ENCODE measurements around the gene RWDD1.

RWDD1 gene

GRCh38 chr6:116553451-116553850, 17.9 kb upstream of the RWDD1 start, which contains the start of gene CALHM4:
Gene CALHM4 (plus strand): TSS chr6:116553751. CDS start chr6:116553794, 43 bp downstream.
- no peak for TF ChIP-seq CTCF (IDR thresholded peaks at IDR 0.05; ENCODE audit: insufficient read depth, low read length, poor library complexity, severe bottlenecking)
- Histone ChIP-seq H3K36me3 (ENCODE audit: control insufficient read depth, insufficient read depth, low read length) (no peaks in the 10 kb centered on the region), H3K4me3 (replicated peaks; ENCODE audit: low read depth, low read length) (no peak within 1 kb of the TSS), H3K27me3 (replicated peaks; ENCODE audit: control insufficient read depth, insufficient read depth, low read length) (no peaks in the 10 kb centered on the region)
- no peak for DNase-seq (ENCODE audit: extremely low read depth, insufficient read length)

GRCh38 chr6:116556065-116556464, 15.2 kb upstream of the RWDD1 start:
- Histone ChIP-seq H3K27me3 (replicated peaks; ENCODE audit: control insufficient read depth, insufficient read depth, low read length) (no peaks in the 10 kb centered on the region), H3K36me3 (ENCODE audit: control insufficient read depth, insufficient read depth, low read length) (no peaks in the 10 kb centered on the region), H3K4me3 (replicated peaks; ENCODE audit: low read depth, low read length) (no peak overlapping the region)
- TF ChIP-seq CTCF (IDR thresholded peaks at IDR 0.05; ENCODE audit: insufficient read depth, low read length, poor library complexity, severe bottlenecking), result no peak
- DNase-seq (ENCODE audit: extremely low read depth, insufficient read length), result no peak

- Histone ChIP-seq H3K27me3 (replicated peaks; ENCODE audit: control insufficient read depth, insufficient read depth, low read length) (no peaks in the 10 kb centered on the region), H3K36me3 (ENCODE audit: control insufficient read depth, insufficient read depth, low read length) (no peaks in the 10 kb centered on the region), H3K4me3 (replicated peaks; ENCODE audit: low read depth, low read length) (no peak overlapping the region)
- DNase-seq (ENCODE audit: extremely low read depth, insufficient read length), result no peak
- TF ChIP-seq CTCF (IDR thresholded peaks at IDR 0.05; ENCODE audit: insufficient read depth, low read length, poor library complexity, severe bottlenecking), result no peak
These were observed 14.4 kb upstream of the RWDD1 start for GRCh38 chr6:116556814-116557415.

GRCh38 chr6:116557893-116558292, 13.4 kb upstream of the RWDD1 start:
- Histone ChIP-seq H3K36me3 (ENCODE audit: control insufficient read depth, insufficient read depth, low read length) (no peaks in the 10 kb centered on the region), H3K27me3 (replicated peaks; ENCODE audit: control insufficient read depth, insufficient read depth, low read length) (no peaks in the 10 kb centered on the region), H3K4me3 (replicated peaks; ENCODE audit: low read depth, low read length) (no peak overlapping the region)
- no peak for TF ChIP-seq CTCF (IDR thresholded peaks at IDR 0.05; ENCODE audit: insufficient read depth, low read length, poor library complexity, severe bottlenecking)
- no peak for DNase-seq (ENCODE audit: extremely low read depth, insufficient read length)

GRCh38 chr6:116560130-116560529, 11.2 kb upstream of the RWDD1 start:
- no peak overlapping the region for H3K4me3 ChIP-seq (replicated peaks; ENCODE audit: low read depth, low read length)
- no peak for DNase-seq (ENCODE audit: extremely low read depth, insufficient read length)
- TF ChIP-seq CTCF (IDR thresholded peaks at IDR 0.05; ENCODE audit: insufficient read depth, low read length, poor library complexity, severe bottlenecking), result no peak

More at GRCh38 chr6:116560130-116560529, 11.2 kb upstream of the RWDD1 start:
- no peaks in the 10 kb centered on the region for H3K27me3 ChIP-seq (replicated peaks; ENCODE audit: control insufficient read depth, insufficient read depth, low read length)
- no peaks in the 10 kb centered on the region for H3K36me3 ChIP-seq (ENCODE audit: control insufficient read depth, insufficient read depth, low read length)
